Body of pancreas (tissue), 4 donors: Measurements from ENCODE around the gene ALDH1A1. TPM values are rescaled to one million over a fixed set of nuclear protein-coding genes. Genes with fewer than 3 reads are reported as not detected.

Experiments
- ATAC-seq: fragments of 150-250 bp; one replicate; pipeline ENCODE4 v1.9.1; 2016
- DNase-seq, 4 donors: peaks; one replicate each; pipeline ENCODE4 v3.0.0-alpha.2; 2019
- H3K27ac ChIP-seq, 4 donors: fragments of 200-600 bp; sonication (generic); 1 replicate in 3 of 4; 2 replicates in 1 of 4; pipeline versions ENCODE4 v1.5.1 to v1.6.1; 2016 to 2019; ENCODE audit warnings: mild to moderate bottlenecking in 1 of 4, mixed read lengths in 1 of 4, moderate library complexity in 1 of 4
- H3K27me3 ChIP-seq, 2 donors: fragments of 200-600 bp; sonication (generic); one replicate each; pipeline ENCODE4 v1.6.0; 2016; ENCODE audit warnings: mild to moderate bottlenecking in 1 of 2
- H3K36me3 ChIP-seq, 2 donors: fragments of 200-600 bp; sonication (generic); replicated peaks in 1 of 2; 2 replicates each; pipeline ENCODE4 v1.5.1; 2016; ENCODE audit warnings: low read depth in 2 of 2; ENCODE audit not compliant: insufficient read depth in 1 of 2
- H3K4me1 ChIP-seq: fragments of 200-600 bp; sonication (generic); one replicate; pipeline ENCODE4 v1.6.0; 2016
- H3K4me3 ChIP-seq, 2 donors: fragments of 200-600 bp; sonication (generic); 1 replicate in 1 of 2; 2 replicates in 1 of 2; pipeline ENCODE4 v1.5.1; 2016 to 2019
- H3K9me3 ChIP-seq, 3 donors: fragments of 200-600 bp; sonication (generic); 1 replicate in 2 of 3; 2 replicates in 1 of 3; pipeline ENCODE4 v1.5.1; 2016
- POLR2A ChIP-seq, 3 donors: fragments of 450-650 bp; IDR thresholded peaks; one replicate each; pipeline ENCODE4 v1.6.1; 2016; ENCODE audit warnings: antibody characterized with exemption in 3 of 3, mild to moderate bottlenecking in 2 of 3
- WGBS, 2 donors: methylation state at CpG; one replicate each; pipeline ENCODE4 v1.1.5; 2017; 5-methylcytosine and 5-hydroxymethylcytosine counted together
- intact Hi-C: fragments of 100-400 bp; cut with DNase I; formaldehyde crosslinking; loops from one replicate; pipeline ENCODE4 v1.15.1; 2023
- total RNA-seq, 2 donors: library from RNA; depleted of rRNA; stranded (reverse); fragments of >200 nt; gene quantifications; one replicate each; pipeline ENCODE4 v1.1.0, GENCODE V29; 2016
- TF ChIP-seq, protein P1 (sequence below), 7 experiments: fragments of 450-650 bp in 4 of 7; fragments of 200-600 bp in 3 of 7; sonication (generic) in 3 of 7; IDR thresholded peaks; one replicate each; pipeline ENCODE4 v1.5.1; 2016 to 2019; ENCODE audit warnings: antibody characterized with exemption in 7 of 7

Gene ALDH1A1
- total RNA-seq, 2 donors from 2014 or later = 87.7 to 184 TPM

DNA sequence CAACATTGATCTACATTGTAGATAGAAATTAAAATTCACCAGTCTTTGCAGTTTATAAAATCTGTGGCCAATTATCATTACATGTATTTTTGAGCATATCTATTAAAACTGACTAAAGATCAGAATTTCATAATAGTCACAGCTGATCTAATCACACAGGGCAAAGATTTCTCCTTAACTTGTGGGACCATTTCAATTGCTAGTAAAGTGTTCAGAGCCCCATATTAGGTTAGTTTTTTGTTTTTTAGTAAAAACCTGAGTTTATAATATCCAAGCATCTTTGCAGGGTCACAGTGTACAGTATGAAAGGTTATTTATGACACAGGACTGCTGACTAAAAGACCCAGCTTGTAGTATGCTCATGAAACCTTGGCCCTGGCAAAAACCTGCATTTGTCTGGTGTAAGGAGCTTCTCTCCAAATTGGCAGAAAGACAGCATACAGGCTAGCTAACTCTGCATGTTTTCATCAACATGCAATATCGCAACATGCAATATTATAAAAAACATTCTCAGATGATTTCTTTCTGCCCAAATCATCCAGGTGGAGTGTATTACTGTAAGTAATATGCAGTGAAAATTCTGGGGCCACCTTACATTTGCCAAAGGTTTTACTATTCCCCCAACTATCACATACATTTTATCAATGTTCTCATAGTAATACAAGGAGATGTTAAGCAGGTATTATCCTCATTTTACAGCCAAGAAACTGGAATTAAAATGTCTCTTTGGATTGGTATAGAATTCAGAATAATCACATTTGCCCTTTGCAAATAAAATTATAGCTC, 37.7 kb upstream of the ALDH1A1 start:
- Histone ChIP-seq H3K27me3 (no peaks in the 10 kb centered on the region), H3K9me3 (no peaks in the 10 kb centered on the region), H3K27ac (no peak overlapping the region), H3K4me1 (peaks cover 20% of the 10 kb centered on the region), H3K36me3 (no peaks in the 10 kb centered on the region), H3K4me3 (no peak overlapping the region)
- TF ChIP-seq, protein P1, sequence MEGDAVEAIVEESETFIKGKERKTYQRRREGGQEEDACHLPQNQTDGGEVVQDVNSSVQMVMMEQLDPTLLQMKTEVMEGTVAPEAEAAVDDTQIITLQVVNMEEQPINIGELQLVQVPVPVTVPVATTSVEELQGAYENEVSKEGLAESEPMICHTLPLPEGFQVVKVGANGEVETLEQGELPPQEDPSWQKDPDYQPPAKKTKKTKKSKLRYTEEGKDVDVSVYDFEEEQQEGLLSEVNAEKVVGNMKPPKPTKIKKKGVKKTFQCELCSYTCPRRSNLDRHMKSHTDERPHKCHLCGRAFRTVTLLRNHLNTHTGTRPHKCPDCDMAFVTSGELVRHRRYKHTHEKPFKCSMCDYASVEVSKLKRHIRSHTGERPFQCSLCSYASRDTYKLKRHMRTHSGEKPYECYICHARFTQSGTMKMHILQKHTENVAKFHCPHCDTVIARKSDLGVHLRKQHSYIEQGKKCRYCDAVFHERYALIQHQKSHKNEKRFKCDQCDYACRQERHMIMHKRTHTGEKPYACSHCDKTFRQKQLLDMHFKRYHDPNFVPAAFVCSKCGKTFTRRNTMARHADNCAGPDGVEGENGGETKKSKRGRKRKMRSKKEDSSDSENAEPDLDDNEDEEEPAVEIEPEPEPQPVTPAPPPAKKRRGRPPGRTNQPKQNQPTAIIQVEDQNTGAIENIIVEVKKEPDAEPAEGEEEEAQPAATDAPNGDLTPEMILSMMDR (IDR thresholded peaks at IDR 0.05) = no peak
- TF ChIP-seq POLR2A (IDR thresholded peaks at IDR 0.05) = no peak
- DNase-seq (no peak), ATAC-seq (no peak)
- WGBS, 2 donors = 88 to 94% methylated on average over 1 of the region's 1 CpG
- intact Hi-C loops = no loop called here

DNA sequence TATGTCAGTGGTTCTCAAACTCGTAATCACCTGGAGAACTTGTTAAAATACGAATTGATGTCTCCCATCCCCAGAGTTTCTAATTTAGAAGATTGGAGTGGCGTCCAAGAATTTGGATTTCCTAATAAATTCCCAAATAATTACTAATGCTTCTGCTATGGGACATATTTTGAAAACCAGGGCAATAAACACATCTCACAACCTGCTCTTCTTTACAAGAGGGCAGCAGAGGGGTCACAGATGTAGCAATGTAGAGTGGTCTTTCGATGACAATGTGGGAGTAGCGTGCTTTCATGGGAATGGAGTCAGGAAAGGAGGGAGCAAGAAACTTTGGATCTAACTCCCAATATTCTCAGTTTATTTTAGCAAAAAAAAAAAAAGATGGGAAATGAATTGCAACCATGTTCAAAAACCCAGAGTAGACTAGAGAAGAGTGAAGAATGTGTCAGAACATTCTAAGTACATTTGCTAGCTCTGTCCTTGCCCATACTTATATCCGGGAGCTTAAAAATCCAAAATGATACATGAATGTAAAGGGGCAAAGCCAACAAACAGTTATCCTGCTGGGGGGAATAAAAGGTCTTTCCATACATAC, 33.8 kb upstream of the ALDH1A1 start:
- H3K4me1 ChIP-seq = peaks cover 46% of the 10 kb centered on the region
- H3K9me3 ChIP-seq = no peaks in the 10 kb centered on the region
- ATAC-seq (no peak), DNase-seq (no peak)
- WGBS, 2 donors = 93% methylated on average over 6 of the region's 6 CpGs
- H3K27me3 ChIP-seq = no peaks in the 10 kb centered on the region
- H3K27ac ChIP-seq = no peak overlapping the region
- no peak overlapping the region for H3K4me3 ChIP-seq
- intact Hi-C loops = no loop called here
- no peaks in the 10 kb centered on the region for H3K36me3 ChIP-seq
- TF ChIP-seq POLR2A (IDR thresholded peaks at IDR 0.05) = no peak
- TF ChIP-seq, protein P1 (IDR thresholded peaks at IDR 0.05) = no peak

DNA sequence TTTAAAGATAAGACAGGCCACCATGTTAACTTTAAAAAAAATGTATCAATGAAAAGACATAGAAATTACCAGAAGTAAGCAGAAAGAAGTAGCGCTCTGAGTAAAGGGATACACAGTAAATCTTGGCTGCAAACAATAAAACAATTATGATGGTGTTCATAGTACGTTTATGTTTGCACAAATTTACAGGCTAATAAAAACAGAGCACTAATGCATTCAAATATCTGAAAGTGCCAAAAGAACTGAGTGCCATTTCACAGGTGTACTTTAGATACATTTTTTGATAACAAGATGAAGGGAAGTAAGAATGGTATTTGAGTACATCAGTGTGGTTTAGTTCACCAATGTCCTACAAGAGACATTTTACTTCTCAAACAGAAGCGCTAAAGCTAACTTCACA, 32.9 kb upstream of the ALDH1A1 start:
- no peak overlapping the region for H3K27ac ChIP-seq
- DNase-seq (no peak), ATAC-seq (no peak)
- intact Hi-C loops = no loop called here
- no peaks in the 10 kb centered on the region for H3K9me3 ChIP-seq
- no peaks in the 10 kb centered on the region for H3K36me3 ChIP-seq
- H3K4me3 ChIP-seq = no peak overlapping the region
- TF ChIP-seq POLR2A (IDR thresholded peaks at IDR 0.05) = no peak
- TF ChIP-seq, protein P1 (IDR thresholded peaks at IDR 0.05) = no peak
- no peaks in the 10 kb centered on the region for H3K27me3 ChIP-seq
- peaks cover 54% of the 10 kb centered on the region for H3K4me1 ChIP-seq
- 73 to 78% methylated on average over 3 of the region's 3 CpGs for WGBS, 2 donors

- 63 to 68% methylated on average over 3 of the region's 3 CpGs for WGBS, 2 donors
- Histone ChIP-seq H3K27ac (peak overlapping the region in 3 of 4 donors; percentile 64 to 83 (median 66)), H3K27me3 (no peaks in the 10 kb centered on the region), H3K4me3 (no peak overlapping the region), H3K36me3 (no peaks in the 10 kb centered on the region), H3K4me1 (peaks cover 57% of the 10 kb centered on the region), H3K9me3 (no peaks in the 10 kb centered on the region)
- no peak for ATAC-seq
- intact Hi-C loops = no loop called here
- DNase-seq = no peak
- no peak for TF ChIP-seq POLR2A (IDR thresholded peaks at IDR 0.05)
- TF ChIP-seq, protein P1 (IDR thresholded peaks at IDR 0.05) = no peak
Observed at GRCh38 chr9:72984991-72985390, 32.1 kb upstream of the ALDH1A1 start.
